Camera-type eye (tissue), 1 donor: Measurements from ENCODE around the gene TUB. TPM values are rescaled to one million over a fixed set of nuclear protein-coding genes. Genes with fewer than 3 reads are reported as not detected.

Experiments
- total RNA-seq: library from RNA; depleted of rRNA; stranded (reverse); fragments of >200 nt; gene quantifications from one replicate; pipeline ENCODE4 v1.2.3, GENCODE V29; 2014

Gene TUB, protein sequence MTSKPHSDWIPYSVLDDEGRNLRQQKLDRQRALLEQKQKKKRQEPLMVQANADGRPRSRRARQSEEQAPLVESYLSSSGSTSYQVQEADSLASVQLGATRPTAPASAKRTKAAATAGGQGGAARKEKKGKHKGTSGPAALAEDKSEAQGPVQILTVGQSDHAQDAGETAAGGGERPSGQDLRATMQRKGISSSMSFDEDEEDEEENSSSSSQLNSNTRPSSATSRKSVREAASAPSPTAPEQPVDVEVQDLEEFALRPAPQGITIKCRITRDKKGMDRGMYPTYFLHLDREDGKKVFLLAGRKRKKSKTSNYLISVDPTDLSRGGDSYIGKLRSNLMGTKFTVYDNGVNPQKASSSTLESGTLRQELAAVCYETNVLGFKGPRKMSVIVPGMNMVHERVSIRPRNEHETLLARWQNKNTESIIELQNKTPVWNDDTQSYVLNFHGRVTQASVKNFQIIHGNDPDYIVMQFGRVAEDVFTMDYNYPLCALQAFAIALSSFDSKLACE
- total RNA-seq = 80.9 TPM

DNA sequence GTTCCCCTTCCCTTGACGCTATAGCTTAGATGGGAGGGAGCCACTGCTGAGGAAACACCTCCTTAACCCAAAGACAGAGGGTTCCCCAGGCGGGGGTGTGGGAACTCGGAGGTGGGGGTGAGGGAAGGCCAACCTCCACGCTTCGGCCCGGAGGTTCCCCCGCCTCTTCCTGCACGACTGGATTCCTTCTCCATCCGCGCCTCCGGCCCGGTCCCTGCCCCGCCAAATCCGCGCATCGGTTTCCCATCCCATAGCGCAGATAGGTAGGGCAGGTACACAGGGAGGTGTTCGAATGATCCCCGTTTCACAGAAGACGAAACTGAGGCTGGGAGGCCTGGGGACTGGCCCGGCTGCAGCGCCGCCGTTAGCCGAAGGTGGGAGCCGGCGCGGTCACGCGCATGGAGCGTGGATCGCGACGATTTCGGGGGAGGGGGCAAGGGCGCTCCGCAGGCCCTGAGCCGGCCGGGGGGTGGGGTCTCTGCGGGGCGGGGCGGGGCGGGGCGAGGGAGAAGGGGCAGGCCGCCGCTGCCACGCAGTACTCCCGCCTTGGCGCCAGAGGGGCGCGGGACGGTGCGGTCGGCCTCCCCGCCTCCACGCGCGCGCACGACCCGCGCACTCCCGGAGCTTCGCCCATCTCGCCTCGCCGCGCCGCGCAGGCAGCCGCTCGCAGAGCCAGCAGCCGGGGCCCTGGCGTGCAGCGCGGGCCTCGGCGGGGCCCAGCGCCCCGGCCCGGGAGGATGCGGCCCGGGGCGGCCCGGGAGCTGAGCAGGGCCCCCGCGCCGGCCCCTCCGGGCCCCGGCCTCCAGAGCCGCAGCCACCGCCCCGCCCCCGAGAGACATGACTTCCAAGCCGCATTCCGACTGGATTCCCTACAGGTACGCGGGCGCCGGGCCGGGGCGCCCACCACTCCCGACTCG, at the start of gene TUB:
Gene TUB (plus strand): TSS at position 538 of the 917 bp plus-strand sequence. CDS start 300 bp downstream, at position 838.

Other genes with a start within 250 kb of the TUB start
- gene OR10A6, start 149.9 kb upstream of the TUB start, total RNA-seq = not detected
- not detected for gene OR10A3, start 139.5 kb upstream of the TUB start, total RNA-seq
- not detected for gene NLRP10, start 115.8 kb upstream of the TUB start, total RNA-seq
- gene EIF3F, start 93.9 kb upstream of the TUB start, total RNA-seq = 195 TPM
- 45.7 TPM for gene RIC3, start 87.8 kb downstream of the TUB start, total RNA-seq
- 20.8 TPM for gene LMO1, start 182.7 kb downstream of the TUB start, total RNA-seq